OCI-LY3 (cell line): ENCODE results near the gene CDH20.

ENCODE experiments used
- H2AFZ ChIP-seq: fragments of 200-600, 300-600 bp; shearing (Covaris generic); 2 replicates; pipeline ENCODE4 v1.6.0; 2014; ENCODE audit warnings: antibody characterized with exemption, low read depth, low read length
- H3K27ac ChIP-seq: fragments of 200-600, 300-600 bp; sonication (generic); 2 replicates; pipeline ENCODE4 v1.5.1; 2014; ENCODE audit warnings: mild to moderate bottlenecking, low read length, moderate library complexity, mixed read lengths
- H3K27me3 ChIP-seq: fragments of 200-600, 300-600 bp; sonication (generic); 2 replicates; pipeline ENCODE4 v1.6.1; 2014; ENCODE audit warnings: low read depth, low read length, mixed read lengths
- H3K36me3 ChIP-seq: fragments of 200-600, 300-600 bp; sonication (generic); replicated peaks from 2 replicates; pipeline ENCODE3; 2014; ENCODE audit warnings: low read depth, low read length, mixed read lengths
- H3K4me1 ChIP-seq: fragments of 300-600, 200-600 bp; sonication (generic); 2 replicates; pipeline ENCODE4 v1.6.1; 2014; ENCODE audit warnings: low read length, mixed read lengths
- H3K4me2 ChIP-seq: fragments of 200-600, 300-600 bp; sonication (generic); 2 replicates; pipeline ENCODE4 v1.6.1; 2014; ENCODE audit warnings: low read length, mixed read lengths
- H3K4me3 ChIP-seq: fragments of 300-600, 200-600 bp; sonication (generic); 2 replicates; pipeline ENCODE4 v1.5.1; 2014; ENCODE audit warnings: antibody characterized with exemption, mild to moderate bottlenecking, low read length, moderate library complexity
- H3K79me2 ChIP-seq: fragments of 300-600, 200-600 bp; shearing (Covaris generic); 2 replicates; pipeline ENCODE4 v1.6.1; 2014; ENCODE audit warnings: mild to moderate bottlenecking, low read length, mixed read lengths
- H3K9ac ChIP-seq: fragments of 300-600, 200-600 bp; shearing (Covaris generic); 2 replicates; pipeline ENCODE4 v1.6.0; 2014; ENCODE audit warnings: mild to moderate bottlenecking, low read length, moderate library complexity
- H3K9me3 ChIP-seq: fragments of 200-600, 300-600 bp; shearing (Covaris generic); 2 replicates; pipeline ENCODE4 v1.6.1; 2014; ENCODE audit warnings: low read length, mixed read lengths; ENCODE audit not compliant: insufficient read depth
- H4K20me1 ChIP-seq: fragments of 200-600, 300-600 bp; sonication (generic); 2 replicates; pipeline ENCODE4 v1.6.1; 2016; ENCODE audit warnings: low read length, mixed read lengths; ENCODE audit not compliant: insufficient read depth
- EZH2phosphoT487 ChIP-seq: fragments of 200-600 bp; shearing (Covaris generic); IDR thresholded peaks from 2 replicates; pipeline ENCODE4 v1.6.1; 2018; ENCODE audit warnings: antibody characterized with exemption, mixed run types, low read depth
- TF ChIP-seq, protein P1 (sequence below): fragments of 200-600, 300-600 bp; sonication (generic); IDR thresholded peaks from 2 replicates; pipeline ENCODE4 v1.5.1; 2014; ENCODE audit warnings: antibody characterized with exemption, low read length, low read depth

The CDH20 gene

DNA sequence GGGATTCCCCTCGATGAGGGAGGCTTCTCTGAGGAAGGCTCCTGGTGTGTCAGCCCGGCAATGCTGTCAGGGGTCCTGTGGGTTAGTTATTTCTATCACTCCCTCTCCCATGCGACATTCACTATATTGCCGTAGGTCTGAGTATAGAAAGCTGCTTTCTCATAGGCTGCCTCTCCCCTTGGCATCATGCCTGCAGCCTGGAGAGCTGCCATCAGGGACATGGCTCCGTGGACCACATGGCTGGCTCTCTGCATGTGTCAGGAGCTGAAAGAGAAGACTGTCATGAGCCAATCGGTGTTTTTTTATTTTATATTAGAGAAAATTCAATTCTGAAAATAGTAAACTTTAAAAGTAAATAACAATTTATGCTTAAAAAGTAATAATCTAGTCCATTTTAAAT, 198.0 kb downstream of the CDH20 start:
- Histone ChIP-seq H2AFZ (no peak overlapping the region), H3K4me3 (no peak overlapping the region), H3K36me3 (no peaks in the 10 kb centered on the region), H3K9ac (no peak overlapping the region), H3K4me1 (no peaks in the 10 kb centered on the region), H3K4me2 (no peak overlapping the region), H3K79me2 (no peaks in the 10 kb centered on the region), H3K27ac (no peak overlapping the region), H3K9me3 (no peaks in the 10 kb centered on the region), H4K20me1 (no peaks in the 10 kb centered on the region), H3K27me3 (peaks cover 3% of the 10 kb centered on the region; the same call in 1 of the 2 replicates)
- TF ChIP-seq, protein P1, sequence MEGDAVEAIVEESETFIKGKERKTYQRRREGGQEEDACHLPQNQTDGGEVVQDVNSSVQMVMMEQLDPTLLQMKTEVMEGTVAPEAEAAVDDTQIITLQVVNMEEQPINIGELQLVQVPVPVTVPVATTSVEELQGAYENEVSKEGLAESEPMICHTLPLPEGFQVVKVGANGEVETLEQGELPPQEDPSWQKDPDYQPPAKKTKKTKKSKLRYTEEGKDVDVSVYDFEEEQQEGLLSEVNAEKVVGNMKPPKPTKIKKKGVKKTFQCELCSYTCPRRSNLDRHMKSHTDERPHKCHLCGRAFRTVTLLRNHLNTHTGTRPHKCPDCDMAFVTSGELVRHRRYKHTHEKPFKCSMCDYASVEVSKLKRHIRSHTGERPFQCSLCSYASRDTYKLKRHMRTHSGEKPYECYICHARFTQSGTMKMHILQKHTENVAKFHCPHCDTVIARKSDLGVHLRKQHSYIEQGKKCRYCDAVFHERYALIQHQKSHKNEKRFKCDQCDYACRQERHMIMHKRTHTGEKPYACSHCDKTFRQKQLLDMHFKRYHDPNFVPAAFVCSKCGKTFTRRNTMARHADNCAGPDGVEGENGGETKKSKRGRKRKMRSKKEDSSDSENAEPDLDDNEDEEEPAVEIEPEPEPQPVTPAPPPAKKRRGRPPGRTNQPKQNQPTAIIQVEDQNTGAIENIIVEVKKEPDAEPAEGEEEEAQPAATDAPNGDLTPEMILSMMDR, result no peak
- TF ChIP-seq EZH2phosphoT487, result no peak

DNA sequence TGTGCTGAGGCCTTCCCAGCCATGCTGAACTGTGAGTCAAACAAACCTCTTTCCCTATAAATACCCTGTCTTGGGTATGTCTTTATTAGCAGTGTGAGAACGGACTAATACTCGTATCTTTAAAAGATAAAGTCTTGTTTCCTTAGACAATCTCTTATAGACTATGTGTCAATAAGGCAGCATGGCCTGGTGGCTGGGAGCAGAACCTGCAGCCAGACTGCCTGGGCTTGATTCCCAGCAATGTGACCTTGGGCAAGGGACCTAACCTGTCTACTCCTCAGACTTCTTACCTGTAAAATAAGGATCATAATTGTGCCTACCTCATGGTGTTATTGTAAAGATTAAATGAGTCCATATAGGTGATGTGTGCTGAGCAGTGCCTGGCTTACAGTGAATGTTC, 198.7 kb downstream of the CDH20 start:
- Histone ChIP-seq H3K79me2 (no peaks in the 10 kb centered on the region), H3K9ac (no peak overlapping the region), H4K20me1 (no peaks in the 10 kb centered on the region), H3K27ac (no peak overlapping the region), H3K4me1 (no peaks in the 10 kb centered on the region), H3K9me3 (no peaks in the 10 kb centered on the region), H3K36me3 (no peaks in the 10 kb centered on the region), H3K4me2 (no peak overlapping the region), H3K4me3 (no peak overlapping the region), H2AFZ (no peak overlapping the region), H3K27me3 (peaks cover 8% of the 10 kb centered on the region; the same call in 1 of the 2 replicates)
- TF ChIP-seq, protein P1, result no peak
- no peak for TF ChIP-seq EZH2phosphoT487

DNA sequence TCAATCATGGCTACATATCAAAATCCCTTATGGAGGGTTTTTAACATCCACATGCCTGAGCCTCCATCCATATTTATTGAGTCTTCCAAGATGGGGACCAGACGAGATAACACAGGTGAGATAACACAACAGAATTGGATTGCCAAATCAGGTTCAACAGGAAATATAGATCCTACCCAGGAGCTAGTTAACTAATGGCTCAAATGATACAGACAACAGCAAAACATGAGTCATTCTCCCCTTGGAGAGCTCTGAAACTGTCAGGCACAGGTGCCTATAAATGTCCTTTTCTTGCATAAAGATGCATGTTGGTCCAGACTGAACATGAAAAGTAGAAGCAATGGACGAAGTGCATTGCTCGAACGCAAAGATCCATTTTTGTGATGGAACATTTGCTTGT, 202.2 kb downstream of the CDH20 start:
- no peak overlapping the region for H3K9ac ChIP-seq
- TF ChIP-seq, protein P1, result no peak
- no peak for TF ChIP-seq EZH2phosphoT487

DNA sequence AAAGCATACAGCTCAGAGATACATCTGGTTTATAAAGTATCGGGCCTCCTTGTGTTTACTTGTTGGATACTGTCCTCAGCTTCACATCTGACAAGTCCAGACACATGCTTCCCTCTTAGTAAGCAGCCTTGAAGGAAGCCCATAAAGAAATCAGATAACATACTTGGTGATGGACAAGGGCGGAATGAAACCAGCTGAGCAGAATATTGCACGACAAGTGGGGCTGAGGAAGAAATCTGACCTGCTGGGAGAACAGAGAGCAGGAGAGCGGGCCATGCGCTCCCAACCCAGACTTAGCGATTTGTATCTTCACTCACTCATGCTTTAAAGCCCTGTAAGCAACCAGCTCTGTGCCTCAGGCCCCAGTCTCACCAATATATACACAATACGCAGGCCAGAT, 208.4 kb downstream of the CDH20 start:
- H3K9me3 ChIP-seq, result no peaks in the 10 kb centered on the region
- H2AFZ ChIP-seq, result no peak overlapping the region
- H3K79me2 ChIP-seq, result no peaks in the 10 kb centered on the region
- no peaks in the 10 kb centered on the region for H4K20me1 ChIP-seq
- H3K4me2 ChIP-seq, result no peak overlapping the region
- H3K27ac ChIP-seq, result no peak overlapping the region
- peaks cover 8% of the 10 kb centered on the region; the same call in 1 of the 2 replicates for H3K27me3 ChIP-seq
- H3K4me1 ChIP-seq, result no peaks in the 10 kb centered on the region
- TF ChIP-seq EZH2phosphoT487, result no peak
- TF ChIP-seq, protein P1, result no peak
- no peak overlapping the region for H3K4me3 ChIP-seq
- H3K9ac ChIP-seq, result no peak overlapping the region
- no peaks in the 10 kb centered on the region for H3K36me3 ChIP-seq

More for the DNA sequence above, 202.2 kb downstream of the CDH20 start:
- no peak overlapping the region for H3K4me3 ChIP-seq
- H4K20me1 ChIP-seq, result no peaks in the 10 kb centered on the region
- H3K27ac ChIP-seq, result no peak overlapping the region
- no peaks in the 10 kb centered on the region for H3K9me3 ChIP-seq
- H3K27me3 ChIP-seq, result peaks cover 11% of the 10 kb centered on the region; the same call in 1 of the 2 replicates
- H2AFZ ChIP-seq, result no peak overlapping the region
- no peaks in the 10 kb centered on the region for H3K79me2 ChIP-seq
- no peak overlapping the region for H3K4me2 ChIP-seq
- H3K4me1 ChIP-seq, result no peaks in the 10 kb centered on the region
- no peaks in the 10 kb centered on the region for H3K36me3 ChIP-seq
